ENCODE measurements around the gene MUC2.

The MUC2 gene

DNA sequence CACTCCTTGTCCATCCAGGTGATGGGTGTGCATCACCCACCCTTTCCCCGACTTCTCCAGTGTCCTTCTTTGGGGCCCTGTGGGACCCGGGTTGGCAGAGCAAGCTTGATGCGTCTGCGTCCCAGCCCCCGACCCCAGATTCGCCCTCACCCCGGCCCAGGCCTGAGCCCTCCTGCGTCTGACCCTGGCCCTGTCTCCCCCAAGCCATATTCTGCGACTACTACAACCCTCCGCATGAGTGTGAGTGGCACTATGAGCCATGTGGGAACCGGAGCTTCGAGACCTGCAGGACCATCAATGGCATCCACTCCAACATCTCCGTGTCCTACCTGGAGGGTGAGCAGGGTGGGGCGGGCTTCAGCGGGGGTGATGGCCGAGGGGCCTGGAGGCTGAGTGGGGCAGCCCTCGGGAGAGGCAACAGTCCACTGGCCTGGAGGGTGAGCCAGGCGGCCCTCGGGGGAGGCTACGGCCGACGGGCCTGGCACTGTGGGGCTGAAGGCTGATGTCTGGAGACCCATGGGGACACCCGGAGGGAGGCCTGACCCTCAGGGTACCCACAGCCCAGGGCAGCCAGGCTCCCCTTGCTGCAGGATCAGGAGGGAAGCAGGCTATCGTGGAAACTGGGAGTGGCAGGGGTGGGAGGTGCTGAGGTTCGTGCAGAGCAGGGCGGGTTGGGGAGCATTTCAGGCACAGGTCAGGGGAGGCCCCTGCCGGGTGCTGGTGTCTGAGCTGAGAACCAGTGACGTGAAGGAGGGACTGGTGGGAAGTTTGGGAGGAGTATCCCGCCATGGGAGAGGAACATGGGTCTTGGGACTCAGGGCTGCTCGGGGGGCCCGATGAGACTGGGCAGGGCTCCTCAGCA, 15.3 kb downstream of the MUC2 start:
- DNase-seq: no peak

DNA sequence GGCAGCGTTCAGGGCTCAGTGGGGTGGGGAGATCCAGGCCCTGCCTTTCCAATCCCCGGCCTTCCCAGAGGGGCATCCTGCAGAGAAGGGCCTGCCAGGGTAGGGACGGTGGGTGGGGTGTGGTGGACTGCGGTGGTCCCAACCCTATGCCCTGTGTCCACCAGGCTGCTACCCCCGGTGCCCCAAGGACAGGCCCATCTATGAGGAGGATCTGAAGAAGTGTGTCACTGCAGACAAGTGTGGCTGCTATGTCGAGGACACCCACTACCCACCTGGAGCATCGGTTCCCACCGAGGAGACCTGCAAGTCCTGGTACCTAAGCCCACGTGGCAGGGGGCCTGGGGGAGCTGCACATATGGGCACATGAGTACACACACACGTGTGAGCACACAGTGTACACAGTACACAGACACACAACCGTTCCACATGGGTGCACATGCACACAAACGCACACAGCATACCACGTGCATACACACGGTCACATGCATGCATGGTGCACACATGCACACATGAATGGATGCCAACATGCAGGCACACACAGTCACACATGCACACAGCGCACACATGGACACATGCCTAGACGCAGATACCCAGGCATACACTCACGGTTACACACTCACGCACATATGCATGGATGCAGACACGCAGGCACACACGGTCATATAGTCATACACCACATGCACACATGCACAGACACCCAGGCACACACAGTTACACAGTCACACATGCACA, 16.1 kb downstream of the MUC2 start:
- DNase-seq: no peak

DNA sequence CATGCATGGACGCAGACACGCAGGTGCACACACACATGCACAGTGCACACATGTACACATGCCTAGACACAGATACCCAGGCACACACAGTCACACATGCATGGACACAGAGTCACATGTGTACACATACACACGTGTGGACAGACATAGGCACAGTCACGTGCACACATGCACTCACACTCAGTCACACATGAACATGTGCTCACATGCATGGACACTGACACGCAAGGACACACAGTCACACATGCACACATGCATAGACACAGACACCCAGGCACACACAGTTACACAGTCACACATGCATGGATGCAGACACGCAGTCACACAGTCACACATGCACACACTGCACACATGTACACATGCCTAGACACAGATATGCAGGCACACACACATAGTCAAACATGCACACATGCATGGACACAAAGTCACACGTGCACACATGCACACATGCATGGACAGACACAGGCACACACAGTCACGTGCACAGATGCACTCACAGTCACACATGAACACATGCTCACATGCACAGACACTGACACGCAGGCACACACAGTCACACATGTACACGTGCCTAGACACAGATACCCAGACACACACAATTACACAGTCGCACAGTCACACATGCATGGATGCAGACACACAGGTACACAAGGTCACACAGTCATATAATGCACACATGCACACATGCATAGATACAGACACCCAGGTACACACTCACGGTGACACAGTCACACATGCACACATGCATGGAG, 16.8 kb downstream of the MUC2 start:
- DNase-seq: no peak

DNA sequence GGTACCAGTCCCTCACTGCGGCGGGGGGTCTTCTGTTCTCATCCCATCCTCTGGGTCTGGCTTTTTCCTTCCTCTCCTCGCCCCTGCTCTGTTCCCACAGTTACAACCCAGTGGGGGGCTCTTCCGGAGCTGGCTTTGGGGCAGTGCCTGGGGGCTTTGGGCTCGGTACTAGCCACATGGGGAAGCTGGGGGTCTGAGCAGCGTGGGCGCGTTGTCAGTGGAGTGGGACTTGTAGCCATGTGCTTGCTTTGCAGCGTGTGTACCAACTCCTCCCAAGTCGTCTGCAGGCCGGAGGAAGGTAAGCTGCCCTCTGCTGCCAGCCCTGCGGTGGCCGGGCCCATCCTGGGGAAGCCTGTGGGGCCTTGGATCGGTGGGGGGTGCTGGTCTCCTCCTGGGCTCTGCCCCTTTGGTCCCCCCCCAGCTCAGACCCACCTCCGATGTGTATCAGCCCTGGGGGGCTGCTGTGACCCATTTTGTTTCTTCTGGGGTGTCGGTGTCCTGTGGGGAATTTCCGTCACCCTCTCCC, 17.5 kb downstream of the MUC2 start:
- no peak for DNase-seq

DNA sequence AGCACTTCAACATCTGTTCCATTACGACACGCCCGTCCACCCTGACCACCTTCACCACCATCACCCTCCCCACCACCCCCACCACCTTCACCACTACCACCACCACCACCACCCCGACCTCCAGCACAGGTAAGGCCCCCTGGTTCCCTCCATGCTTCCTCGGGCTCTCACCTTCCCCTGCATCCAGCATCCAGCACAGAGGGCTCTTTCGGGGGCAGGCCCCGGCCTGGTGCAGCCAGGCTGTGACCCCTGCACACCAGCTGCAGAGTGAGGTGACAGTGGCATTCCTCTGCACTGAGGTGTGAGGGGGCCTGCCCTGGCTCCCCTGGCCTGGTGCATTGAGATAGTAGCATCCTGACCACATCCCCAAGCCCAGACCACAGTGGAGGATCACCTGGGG, 18.2 kb downstream of the MUC2 start:
- no peak for DNase-seq

DNA sequence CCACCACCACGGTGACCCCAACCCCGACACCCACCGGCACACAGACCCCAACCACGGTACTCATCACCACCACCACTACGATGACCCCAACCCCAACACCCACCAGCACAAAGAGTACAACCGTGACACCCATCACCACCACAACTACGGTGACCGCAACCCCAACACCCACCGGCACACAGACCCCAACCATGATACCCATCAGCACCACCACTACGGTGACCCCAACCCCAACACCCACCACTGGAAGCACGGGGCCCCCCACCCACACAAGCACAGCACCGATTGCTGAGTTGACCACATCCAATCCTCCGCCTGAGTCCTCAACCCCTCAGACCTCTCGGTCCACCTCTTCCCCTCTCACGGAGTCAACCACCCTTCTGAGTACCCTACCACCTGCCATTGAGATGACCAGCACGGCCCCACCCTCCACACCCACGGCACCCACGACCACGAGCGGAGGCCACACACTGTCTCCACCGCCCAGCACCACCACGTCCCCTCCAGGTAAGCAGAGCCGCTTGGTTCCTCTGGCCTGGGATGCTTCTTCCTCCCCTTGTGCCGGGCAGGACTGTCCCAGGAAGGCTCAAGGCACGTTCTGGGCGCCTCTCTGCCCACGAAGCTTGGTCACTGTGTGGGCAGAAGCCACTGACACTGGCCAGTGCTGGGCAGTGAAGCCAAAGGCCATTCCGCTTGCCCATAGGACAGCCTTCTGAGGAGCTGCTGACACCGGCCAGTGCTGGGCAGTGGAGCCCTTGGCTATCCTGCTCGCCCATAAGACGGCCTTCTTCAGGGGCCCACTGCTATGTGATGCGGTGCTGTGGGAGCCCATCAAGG, 25.1 kb downstream of the MUC2 start:
- DNase-seq: no peak

DNA sequence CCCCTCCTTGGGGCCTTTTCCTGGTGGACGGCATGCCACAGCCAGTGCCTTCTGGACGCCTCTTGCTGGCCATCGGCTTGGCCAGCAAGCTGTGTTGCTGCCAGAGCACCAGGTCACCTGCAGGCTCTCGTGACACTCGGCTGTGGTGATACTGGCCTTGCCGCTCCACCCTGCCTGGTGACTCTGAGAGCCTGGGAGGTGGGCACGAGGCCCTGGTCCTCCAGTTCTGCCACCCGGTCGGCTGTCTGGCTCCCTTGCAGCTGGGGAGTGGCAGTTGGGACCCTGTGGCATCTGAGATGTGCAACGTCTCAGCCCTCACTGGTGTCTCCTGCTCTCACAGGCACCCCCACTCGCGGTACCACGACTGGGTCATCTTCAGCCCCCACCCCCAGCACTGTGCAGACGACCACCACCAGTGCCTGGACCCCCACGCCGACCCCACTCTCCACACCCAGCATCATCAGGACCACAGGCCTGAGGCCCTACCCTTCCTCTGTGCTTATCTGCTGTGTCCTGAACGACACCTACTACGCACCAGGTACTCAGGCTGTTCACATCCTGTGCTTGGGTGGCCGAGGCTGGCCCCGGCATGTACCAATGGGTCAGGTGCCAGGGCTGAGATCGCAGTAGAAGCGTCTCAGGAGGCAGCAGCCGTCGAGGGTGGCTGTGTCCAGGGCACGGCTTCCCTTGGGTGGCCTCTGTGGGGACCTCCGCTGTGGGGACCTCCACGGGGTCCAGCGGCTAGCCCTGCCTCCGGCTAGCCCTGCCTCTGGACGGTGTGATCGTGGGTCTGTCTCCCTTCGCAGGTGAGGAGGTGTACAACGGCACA, 26.0 kb downstream of the MUC2 start:
- no peak for DNase-seq

DNA sequence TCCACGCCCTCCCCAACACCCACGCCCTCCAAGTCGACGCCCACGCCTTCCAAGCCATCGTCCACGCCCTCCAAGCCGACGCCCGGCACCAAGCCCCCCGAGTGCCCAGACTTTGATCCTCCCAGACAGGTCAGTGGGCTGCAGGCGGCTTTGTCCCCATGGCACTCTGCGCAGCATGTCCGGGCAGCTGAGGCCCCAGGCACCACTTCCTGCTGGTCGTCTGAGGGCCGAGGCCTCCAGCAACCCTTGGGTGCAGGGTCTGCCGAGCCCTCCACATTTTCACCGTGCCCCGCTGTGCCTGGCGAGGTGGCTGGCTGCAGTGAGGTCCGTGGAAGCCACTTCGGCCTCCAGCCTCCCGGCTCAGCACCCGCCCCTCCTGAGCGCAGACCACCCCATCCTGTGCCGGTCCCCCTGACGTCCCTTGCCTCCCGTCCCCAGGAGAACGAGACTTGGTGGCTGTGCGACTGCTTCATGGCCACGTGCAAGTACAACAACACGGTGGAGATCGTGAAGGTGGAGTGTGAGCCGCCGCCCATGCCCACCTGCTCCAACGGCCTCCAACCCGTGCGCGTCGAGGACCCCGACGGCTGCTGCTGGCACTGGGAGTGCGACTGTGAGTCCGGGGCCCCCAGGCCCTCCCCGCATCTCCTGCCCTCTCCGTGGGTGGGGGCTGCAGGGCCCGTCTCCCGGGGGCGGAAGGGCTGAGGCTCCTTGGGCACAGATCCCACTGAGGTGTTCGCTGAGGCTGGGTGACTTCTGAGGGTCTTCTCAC, 26.8 kb downstream of the MUC2 start:
- DNase-seq: no peak

DNA sequence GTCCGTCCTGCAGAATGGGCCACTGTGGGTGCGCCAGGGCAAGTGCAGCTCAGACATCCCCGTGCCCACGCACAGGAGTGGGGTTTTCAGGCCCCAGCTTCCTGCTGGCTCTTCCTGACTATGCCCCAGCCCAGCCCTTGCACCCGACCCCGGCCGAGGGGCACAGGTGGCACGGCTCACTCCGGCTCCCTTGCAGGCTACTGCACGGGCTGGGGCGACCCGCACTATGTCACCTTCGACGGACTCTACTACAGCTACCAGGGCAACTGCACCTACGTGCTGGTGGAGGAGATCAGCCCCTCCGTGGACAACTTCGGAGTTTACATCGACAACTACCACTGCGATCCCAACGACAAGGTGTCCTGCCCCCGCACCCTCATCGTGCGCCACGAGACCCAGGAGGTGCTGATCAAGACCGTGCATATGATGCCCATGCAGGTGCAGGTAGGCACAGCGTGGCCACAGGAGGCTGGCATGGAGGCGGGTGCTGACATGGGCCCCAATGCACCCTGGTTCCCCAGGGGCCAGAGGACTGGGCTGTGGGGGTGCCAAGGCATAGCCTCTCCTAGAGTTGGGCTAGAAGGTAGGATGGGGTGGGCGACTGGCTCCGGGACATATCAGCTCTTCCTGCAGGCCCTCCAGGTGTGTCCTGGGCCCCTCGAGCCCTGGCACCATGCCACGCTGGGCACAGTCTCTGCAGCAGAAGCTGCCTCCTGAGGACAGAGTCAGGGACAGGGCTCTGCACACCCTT, 27.7 kb downstream of the MUC2 start:
- no peak for DNase-seq

DNA sequence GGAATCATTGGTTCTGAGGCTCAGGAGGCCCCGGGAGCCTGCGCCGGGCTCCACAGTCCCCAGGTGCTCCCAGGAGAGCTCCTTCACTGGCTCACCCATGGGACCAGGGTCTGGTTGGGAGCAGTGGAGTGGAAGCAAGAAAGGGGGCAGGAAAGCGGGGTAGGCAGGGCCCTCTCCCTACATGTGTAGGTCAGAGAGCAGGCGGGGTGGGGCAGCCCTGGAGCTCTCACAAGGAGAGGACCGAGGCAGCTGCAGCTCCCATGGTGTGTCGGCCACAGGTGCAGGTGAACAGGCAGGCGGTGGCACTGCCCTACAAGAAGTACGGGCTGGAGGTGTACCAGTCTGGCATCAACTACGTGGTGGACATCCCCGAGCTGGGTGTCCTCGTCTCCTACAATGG, 28.3 kb downstream of the MUC2 start:
- DNase-seq: no peak

DNA sequence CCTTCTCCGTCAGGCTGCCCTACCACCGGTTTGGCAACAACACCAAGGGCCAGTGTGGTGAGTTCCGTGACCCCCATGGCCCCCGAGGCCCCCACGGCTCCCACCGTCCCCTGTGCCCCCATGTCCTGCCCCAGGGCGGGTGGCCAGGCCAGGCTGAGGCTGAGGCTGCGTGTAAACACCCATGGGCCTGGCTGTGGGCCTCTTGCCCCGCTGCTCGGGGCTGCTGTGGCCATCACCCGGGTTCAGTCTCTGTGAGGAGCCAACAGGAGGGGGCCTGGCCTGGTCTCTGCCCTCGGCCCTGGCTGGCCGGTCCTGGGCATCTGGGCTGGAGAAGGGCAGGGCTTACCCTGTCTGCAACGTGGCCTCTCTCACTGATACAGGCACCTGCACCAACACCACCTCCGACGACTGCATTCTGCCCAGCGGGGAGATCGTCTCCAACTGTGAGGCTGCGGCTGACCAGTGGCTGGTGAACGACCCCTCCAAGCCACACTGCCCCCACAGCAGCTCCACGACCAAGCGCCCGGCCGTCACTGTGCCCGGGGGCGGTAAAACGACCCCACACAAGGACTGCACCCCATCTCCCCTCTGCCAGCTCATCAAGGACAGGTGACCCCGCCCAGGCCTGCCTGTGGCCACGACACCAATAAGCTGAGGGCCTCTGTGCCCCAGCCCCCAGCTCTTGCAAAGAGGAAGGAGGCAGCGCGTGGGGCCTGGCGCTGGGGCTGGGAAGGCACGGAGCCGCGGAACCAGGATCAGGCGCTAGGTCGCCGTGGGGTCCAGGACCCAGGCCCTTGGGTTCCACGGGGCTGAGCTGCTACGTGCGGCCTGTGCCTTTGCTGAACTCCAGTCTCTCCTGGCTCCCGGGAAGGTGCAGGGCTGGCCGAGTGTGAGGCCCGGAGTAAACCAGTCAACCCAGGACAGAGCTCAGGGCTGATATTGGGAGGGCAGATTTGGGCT, 29.0 kb downstream of the MUC2 start:
- DNase-seq: no peak

DNA sequence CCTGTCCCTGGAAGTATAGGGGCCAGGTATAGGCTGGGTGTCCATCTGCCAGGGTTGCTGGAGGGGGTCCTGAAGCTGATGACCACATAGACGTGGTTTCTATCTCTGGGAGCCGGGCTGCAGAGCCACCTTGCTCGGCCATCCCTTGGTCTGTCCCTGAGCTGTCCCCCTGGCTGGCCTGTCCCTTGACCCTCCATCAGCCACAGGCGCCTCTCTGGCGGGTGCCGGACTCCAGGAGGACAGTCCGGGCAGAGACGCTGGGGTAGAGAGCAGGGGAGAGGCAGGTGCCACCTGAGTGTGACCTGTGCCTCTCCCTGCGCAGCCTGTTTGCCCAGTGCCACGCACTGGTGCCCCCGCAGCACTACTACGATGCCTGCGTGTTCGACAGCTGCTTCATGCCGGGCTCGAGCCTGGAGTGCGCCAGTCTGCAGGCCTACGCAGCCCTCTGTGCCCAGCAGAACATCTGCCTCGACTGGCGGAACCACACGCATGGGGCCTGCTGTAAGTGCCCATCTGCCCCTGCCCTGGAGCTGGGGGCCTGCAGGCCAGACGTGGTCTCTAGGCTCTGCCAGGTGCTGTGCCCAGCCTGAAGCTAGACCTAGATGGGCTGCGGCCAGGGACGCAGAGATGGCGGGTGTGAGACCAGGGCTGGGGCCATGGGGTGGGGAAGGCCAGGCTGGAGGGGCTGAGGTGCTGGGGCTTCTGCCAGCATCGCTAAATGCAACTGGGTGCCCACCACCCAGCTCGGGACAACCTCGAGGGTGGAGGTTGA, 29.9 kb downstream of the MUC2 start:
- no peak for DNase-seq

DNA sequence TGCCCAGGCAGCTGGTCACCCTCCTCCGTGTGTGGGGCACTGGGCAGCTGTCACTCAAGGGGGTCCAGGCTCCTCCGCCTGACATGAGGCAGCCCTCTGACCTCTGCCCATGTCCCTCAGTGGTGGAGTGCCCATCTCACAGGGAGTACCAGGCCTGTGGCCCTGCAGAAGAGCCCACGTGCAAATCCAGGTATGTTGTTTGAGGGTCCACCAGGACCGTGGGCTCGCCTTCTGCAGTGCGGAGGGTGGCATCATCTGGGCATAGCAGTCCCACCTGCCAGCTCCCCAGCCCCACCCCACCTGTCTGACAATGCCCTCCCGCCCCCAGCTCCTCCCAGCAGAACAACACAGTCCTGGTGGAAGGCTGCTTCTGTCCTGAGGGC, 30.5 kb downstream of the MUC2 start:
- no peak for DNase-seq

DNA sequence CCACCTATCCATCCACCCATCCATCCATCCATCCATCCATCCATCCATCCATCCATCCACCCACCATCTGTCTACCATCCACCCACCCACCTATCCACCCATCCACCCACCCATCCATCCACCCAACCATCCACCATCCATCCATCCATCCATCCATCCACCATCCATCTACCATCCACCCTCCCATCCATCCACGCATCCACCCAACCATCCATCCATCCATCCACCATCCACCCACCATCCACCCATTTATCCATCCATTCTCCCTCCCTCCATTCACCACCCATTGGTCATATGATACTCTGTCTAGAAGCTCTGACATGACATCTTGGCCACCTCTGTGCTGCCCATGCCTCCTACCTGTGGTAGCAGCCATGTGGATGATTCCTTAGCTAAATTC, 31.7 kb downstream of the MUC2 start:
- no peak for DNase-seq

DNA sequence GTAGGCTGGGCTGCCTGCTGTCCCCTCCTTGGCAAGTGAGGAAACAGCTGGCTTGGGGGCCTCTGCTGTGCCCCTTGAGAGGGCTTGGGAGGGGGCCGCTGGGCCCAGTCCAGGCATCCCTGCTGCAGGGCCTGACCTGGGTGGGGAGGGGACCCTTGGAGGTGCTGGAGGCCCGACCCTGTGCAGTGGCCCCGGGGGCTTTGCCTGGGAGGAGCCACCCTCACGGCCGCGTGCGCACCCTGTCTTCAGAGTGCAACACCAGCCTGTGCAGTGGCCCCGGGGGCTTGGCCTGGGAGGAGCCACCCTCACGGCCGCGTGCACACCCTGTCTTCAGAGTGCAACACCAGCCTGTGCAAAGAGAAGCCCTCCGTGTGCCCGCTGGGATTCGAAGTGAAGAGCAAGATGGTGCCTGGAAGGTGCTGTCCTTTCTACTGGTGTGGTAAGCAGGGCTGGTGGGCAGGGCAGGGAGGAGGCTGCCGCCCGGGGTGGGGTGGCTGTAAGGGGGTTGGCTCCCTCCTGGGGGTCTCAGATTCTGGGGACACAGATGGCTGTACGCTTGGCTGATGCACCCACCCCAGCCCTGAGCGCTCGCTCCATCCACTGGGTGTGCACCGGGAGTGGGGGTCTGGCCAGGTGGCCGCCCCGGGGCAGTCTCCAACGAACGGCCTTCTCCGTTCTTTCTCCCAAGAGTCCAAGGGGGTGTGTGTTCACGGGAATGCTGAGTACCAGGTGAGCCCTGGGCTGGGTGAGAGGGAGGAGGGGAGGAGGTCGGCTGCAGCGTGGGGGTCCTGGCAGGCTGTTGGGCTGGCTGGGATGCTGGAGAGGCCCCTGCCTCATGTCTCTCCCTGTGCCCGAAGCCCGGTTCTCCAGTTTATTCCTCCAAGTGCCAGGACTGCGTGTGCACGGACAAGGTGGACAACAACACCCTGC, 32.9 kb downstream of the MUC2 start:
- DNase-seq: no peak

DNA sequence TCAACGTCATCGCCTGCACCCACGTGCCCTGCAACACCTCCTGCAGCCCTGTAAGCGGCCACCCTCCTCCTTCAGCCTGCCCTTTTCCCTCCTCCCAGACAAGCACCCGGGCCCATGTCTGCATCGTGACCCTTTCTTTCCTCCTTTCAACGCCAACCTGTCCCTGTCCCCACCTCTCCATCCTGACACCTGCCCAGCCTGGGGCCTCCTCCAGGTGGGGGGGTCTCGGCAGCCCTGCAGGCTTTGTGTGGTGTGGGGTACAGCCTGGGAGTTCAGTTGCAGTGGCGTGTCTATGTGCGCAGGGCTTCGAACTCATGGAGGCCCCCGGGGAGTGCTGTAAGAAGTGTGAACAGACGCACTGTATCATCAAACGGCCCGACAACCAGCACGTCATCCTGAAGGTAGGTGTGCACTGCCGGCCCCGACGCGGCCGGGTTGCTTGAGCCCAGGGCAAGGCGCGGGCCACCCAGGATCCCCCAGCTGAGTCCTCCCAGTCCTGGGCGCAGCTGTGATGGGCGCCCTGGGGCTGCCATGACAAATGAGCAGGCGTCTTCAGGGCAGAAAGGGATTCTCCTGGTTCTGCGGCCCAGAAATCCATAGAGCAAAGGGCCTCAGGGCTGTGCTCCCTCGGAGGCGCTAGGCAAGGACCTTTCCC, 33.7 kb downstream of the MUC2 start:
- no peak for DNase-seq
